SK-N-SH treated with all-trans-retinoic acid at 6 μM for 48 hours (cell line): ENCODE measurements around the gene AGGF1.
"Not testable (repeated sequence)": the region's sequence is repeated elsewhere in the genome, so short reads cannot be mapped to it uniquely, and the experiment has no call there.

Experiments
- ATAC-seq: fragments of 200-7000 bp; cut with Tn5 transposase; 3 replicates; pipeline ENCODE4 v1.9.1; 2020; ENCODE audit warnings: mild to moderate bottlenecking, moderate library complexity
- ARNTL ChIP-seq: fragments of 450-650 bp; formaldehyde crosslinking; IDR thresholded peaks from 2 replicates; pipeline ENCODE4 v1.5.0; 2020; ENCODE audit warnings: low read depth, mild to moderate bottlenecking, moderate library complexity, borderline replicate concordance
- BACH2 ChIP-seq: fragments of 250-450 bp; sonication (Bioruptor Pico); IDR thresholded peaks from 2 replicates; pipeline ENCODE4 v1.9.0; 2021; ENCODE audit warnings: mild to moderate bottlenecking, borderline replicate concordance
- CSDC2 ChIP-seq: fragments of 250-450 bp; sonication (Bioruptor Pico); IDR thresholded peaks from 2 replicates; pipeline ENCODE4 v1.5.0; 2020; ENCODE audit warnings: mild to moderate bottlenecking, moderate library complexity
- CSRNP3 ChIP-seq: fragments of 250-450 bp; sonication (Bioruptor Pico); IDR thresholded peaks from 2 replicates; pipeline ENCODE4 v1.5.1; 2021; ENCODE audit warnings: mild to moderate bottlenecking, moderate library complexity
- GLIS3 ChIP-seq: fragments of 250-450 bp; sonication (Bioruptor Pico); IDR thresholded peaks from 2 replicates; pipeline ENCODE4 v1.5.0; 2020; ENCODE audit warnings: mild to moderate bottlenecking, moderate library complexity
- ISL1 ChIP-seq: fragments of 250-450 bp; sonication (Bioruptor Pico); IDR thresholded peaks from 2 replicates; pipeline ENCODE4 v2.1.2; 2022; ENCODE audit warnings: mild to moderate bottlenecking, moderate library complexity
- OSR1 ChIP-seq: fragments of 250-450 bp; sonication (Bioruptor Pico); IDR thresholded peaks from 2 replicates; pipeline ENCODE4 v1.8.0; 2022; ENCODE audit warnings: moderate library complexity, mild to moderate bottlenecking, inconsistent platforms
- POU6F1 ChIP-seq: fragments of 250-450 bp; sonication (Bioruptor Pico); IDR thresholded peaks from 2 replicates; pipeline ENCODE4 v1.8.0; 2021; ENCODE audit warnings: low read depth, mild to moderate bottlenecking, moderate library complexity, borderline replicate concordance
- PPARA ChIP-seq: fragments of 250-450 bp; sonication (Bioruptor Pico); IDR thresholded peaks from 2 replicates; pipeline ENCODE4 v1.5.0; 2020; ENCODE audit warnings: mild to moderate bottlenecking, borderline replicate concordance
- RARB ChIP-seq: fragments of 250-450 bp; sonication (Bioruptor Pico); IDR thresholded peaks from 2 replicates; pipeline ENCODE4 v1.8.0; 2021; ENCODE audit warnings: mild to moderate bottlenecking, moderate library complexity
- SNAI2 ChIP-seq: fragments of 250-450 bp; sonication (Bioruptor Pico); IDR thresholded peaks from 2 replicates; pipeline ENCODE4 v1.5.0; 2020; ENCODE audit warnings: mild to moderate bottlenecking, moderate library complexity
- TCF4 ChIP-seq: fragments of 250-450 bp; sonication (Bioruptor Pico); IDR thresholded peaks from 2 replicates; pipeline ENCODE4 v1.8.0; 2021; ENCODE audit warnings: mild to moderate bottlenecking, moderate library complexity, borderline replicate concordance
- TOX ChIP-seq: fragments of 250-450 bp; sonication (Bioruptor Pico); IDR thresholded peaks from 2 replicates; pipeline ENCODE4 v1.8.0; 2021; ENCODE audit warnings: mild to moderate bottlenecking, moderate library complexity, borderline replicate concordance
- ZC3H10 ChIP-seq: fragments of 250-450 bp; sonication (Bioruptor Pico); IDR thresholded peaks from 2 replicates; pipeline ENCODE4 v1.5.1; 2021; ENCODE audit warnings: mild to moderate bottlenecking, moderate library complexity
- ZFP3 ChIP-seq: fragments of 250-450 bp; sonication (Bioruptor Pico); IDR thresholded peaks from 2 replicates; pipeline ENCODE4 v1.5.0; 2020; ENCODE audit warnings: mild to moderate bottlenecking, moderate library complexity
- ZFP30 ChIP-seq: fragments of 450-650 bp; formaldehyde crosslinking; IDR thresholded peaks from 2 replicates; pipeline ENCODE4 v1.5.0; 2022; ENCODE audit warnings: mild to moderate bottlenecking, moderate library complexity
- ZNF565 ChIP-seq: fragments of 450-650 bp; formaldehyde crosslinking; conservative IDR thresholded peaks from 2 replicates; pipeline ENCODE4 v1.5.0; 2020; ENCODE audit warnings: low read depth, mild to moderate bottlenecking, moderate library complexity
- ZNF70 ChIP-seq: fragments of 450-650 bp; formaldehyde crosslinking; IDR thresholded peaks from 2 replicates; pipeline ENCODE4 v1.5.0; 2020; ENCODE audit warnings: mild to moderate bottlenecking, moderate library complexity
- ZNF8 ChIP-seq: fragments of 450-650 bp; formaldehyde crosslinking; IDR thresholded peaks from 2 replicates; pipeline ENCODE4 v1.5.0; 2020; ENCODE audit warnings: mild to moderate bottlenecking, moderate library complexity
- TF ChIP-seq, protein P1 (sequence below): fragments of 250-450 bp; sonication (Bioruptor Pico); IDR thresholded peaks from 2 replicates; pipeline ENCODE4 v1.5.0; 2020; ENCODE audit warnings: mild to moderate bottlenecking, moderate library complexity

The AGGF1 gene

GRCh38 chr5:77073667-77074066 is 43.5 kb downstream of the AGGF1 start:
- no peak for TF ChIP-seq SNAI2 (CRISPR knock-in tag)
- no peak for TF ChIP-seq OSR1 (CRISPR knock-in tag)
- TF ChIP-seq TCF4 (CRISPR knock-in tag), result no peak
- no peak for TF ChIP-seq ZFP3
- TF ChIP-seq ARNTL (CRISPR knock-in tag), result no peak
- TF ChIP-seq TOX, result no peak
- TF ChIP-seq, all 23 proteins: peak for 0
- no peak for ATAC-seq

DNA sequence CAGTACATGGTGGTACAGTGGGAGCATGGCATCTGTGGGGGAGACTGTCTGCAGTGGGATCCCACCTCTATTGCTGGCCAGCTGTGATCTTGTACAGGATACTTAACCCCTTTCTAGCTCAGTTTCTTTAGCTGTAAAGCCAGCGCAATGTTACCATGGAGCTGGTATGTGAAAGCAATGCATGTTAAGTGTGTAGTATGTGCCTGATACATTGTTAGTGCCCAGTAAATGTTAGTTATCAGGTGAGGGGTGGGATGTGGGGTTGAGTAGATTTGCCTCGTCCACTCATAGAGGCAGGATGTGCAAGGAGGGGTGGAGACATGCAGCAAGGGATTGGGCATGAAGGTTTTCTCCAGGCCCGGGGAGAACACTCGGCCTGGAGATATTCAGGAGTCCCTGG is 44.5 kb downstream of the AGGF1 start:
- TF ChIP-seq GLIS3 (CRISPR knock-in tag), result no peak
- TF ChIP-seq ISL1 (CRISPR knock-in tag), result no peak
- no peak for TF ChIP-seq ZNF70 (CRISPR knock-in tag)
- TF ChIP-seq, protein P1, sequence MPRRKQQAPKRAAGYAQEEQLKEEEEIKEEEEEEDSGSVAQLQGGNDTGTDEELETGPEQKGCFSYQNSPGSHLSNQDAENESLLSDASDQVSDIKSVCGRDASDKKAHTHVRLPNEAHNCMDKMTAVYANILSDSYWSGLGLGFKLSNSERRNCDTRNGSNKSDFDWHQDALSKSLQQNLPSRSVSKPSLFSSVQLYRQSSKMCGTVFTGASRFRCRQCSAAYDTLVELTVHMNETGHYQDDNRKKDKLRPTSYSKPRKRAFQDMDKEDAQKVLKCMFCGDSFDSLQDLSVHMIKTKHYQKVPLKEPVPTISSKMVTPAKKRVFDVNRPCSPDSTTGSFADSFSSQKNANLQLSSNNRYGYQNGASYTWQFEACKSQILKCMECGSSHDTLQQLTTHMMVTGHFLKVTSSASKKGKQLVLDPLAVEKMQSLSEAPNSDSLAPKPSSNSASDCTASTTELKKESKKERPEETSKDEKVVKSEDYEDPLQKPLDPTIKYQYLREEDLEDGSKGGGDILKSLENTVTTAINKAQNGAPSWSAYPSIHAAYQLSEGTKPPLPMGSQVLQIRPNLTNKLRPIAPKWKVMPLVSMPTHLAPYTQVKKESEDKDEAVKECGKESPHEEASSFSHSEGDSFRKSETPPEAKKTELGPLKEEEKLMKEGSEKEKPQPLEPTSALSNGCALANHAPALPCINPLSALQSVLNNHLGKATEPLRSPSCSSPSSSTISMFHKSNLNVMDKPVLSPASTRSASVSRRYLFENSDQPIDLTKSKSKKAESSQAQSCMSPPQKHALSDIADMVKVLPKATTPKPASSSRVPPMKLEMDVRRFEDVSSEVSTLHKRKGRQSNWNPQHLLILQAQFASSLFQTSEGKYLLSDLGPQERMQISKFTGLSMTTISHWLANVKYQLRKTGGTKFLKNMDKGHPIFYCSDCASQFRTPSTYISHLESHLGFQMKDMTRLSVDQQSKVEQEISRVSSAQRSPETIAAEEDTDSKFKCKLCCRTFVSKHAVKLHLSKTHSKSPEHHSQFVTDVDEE (CRISPR knock-in tag), result no peak
- no peak for TF ChIP-seq POU6F1
- no peak for TF ChIP-seq ZFP30 (CRISPR knock-in tag)
- TF ChIP-seq RARB, result no peak
- TF ChIP-seq CSRNP3 (CRISPR knock-in tag), result no peak
- TF ChIP-seq PPARA (CRISPR knock-in tag), result no peak
- TF ChIP-seq ZNF8 (CRISPR knock-in tag), result no peak
- ATAC-seq, result no peak

DNA sequence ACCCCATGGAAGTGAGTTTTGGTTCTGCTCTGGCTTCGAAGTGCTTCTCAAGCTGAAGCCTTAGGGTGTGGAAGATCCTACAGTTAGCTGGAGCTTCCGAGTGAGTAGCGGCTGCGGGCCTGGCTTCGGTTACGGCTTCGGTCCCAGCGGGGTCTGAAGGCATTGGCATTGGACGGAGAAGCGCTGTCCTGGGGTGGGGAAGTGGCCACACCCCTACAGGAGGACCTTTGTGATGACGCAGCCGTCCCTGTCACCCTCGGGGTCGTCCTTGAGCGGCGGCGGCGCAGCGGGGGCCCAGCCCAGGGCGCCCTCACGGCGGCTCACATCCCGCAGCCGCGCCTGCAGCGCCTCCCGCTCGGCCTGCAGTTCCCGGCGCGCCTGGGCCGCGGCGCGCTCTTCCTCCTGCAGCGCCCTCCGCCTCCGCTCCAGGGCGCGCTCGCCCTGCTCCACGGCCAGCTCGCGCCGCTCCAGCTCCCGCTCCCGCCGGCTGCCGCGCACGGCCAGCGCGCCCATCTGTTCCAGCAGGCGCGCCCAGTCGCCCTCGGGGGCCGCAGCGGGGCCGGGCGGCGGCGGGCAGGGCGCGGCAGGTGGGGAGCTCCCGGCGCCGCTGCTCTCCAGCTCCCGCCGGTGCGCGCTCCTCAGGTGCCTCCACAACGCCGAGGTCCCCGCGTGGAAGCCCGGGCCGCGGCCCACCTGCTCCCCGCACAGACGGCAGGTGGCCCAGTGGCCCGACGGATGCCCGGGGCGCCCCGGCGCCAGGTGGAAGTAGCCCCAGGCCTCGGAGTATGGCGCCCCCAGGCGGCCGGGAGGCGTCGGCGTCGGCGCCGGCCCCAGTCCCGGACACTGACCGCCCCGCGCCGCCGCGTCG is 47.0 kb downstream of the AGGF1 start:
- peak; percentile 49; the same call in 1 of the 2 replicates for TF ChIP-seq SNAI2 (CRISPR knock-in tag)
- TF ChIP-seq GLIS3 (CRISPR knock-in tag), result no peak
- TF ChIP-seq, all 23 proteins: peak for 1
- peak; percentile 94 for ATAC-seq

- ATAC-seq, result no peak
- TF ChIP-seq OSR1 (CRISPR knock-in tag), result no peak
- no peak for TF ChIP-seq ZNF8 (CRISPR knock-in tag)
- TF ChIP-seq, protein P1 (CRISPR knock-in tag), result no peak
- TF ChIP-seq TOX, result no peak
- TF ChIP-seq RARB, result no peak
- no peak for TF ChIP-seq ZC3H10
- no peak for TF ChIP-seq ZFP3
- no peak for TF ChIP-seq BACH2
- TF ChIP-seq ZNF70 (CRISPR knock-in tag), result no peak
- no peak for TF ChIP-seq CSDC2 (CRISPR knock-in tag)
- TF ChIP-seq CSRNP3 (CRISPR knock-in tag), result no peak
- no peak for TF ChIP-seq ARNTL (CRISPR knock-in tag)
- no peak for TF ChIP-seq GLIS3 (CRISPR knock-in tag)
- TF ChIP-seq PPARA (CRISPR knock-in tag), result no peak
- no peak for TF ChIP-seq ISL1 (CRISPR knock-in tag)
- no peak for TF ChIP-seq ZNF565 (CRISPR knock-in tag)
- TF ChIP-seq SNAI2 (CRISPR knock-in tag), result no peak
Measured at GRCh38 chr5:77077829-77078176, 47.6 kb downstream of the AGGF1 start.

DNA sequence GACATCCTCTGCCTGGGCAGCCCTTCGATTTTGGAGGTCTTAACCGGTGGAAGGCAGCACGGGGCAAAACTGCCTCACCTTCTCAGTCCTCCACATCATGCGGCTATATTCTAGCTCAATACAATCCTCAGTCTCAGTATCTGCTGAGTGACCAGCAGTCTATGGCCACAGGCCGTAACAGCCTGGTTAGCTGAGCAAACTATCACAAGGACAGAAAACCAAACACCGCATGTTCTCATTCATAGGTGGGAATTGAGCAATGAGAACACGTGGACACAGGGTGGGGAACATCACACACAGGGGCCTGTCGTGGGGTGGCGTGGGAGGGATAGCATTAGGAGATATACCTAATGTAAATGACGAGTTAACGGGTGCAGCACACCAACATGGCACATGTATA is 50.3 kb downstream of the AGGF1 start:
- ATAC-seq, result not testable (repeated sequence)
